Choroid plexus epithelial cell (primary cell): ENCODE measurements around the gene DLGAP1.

ENCODE experiments used
- DNase-seq: peaks from one replicate; pipeline ENCODE4 v3.0.0-alpha.2; 2010; ENCODE audit warnings: low read depth
- H3K4me3 ChIP-seq: 2 replicates; pipeline ENCODE4 v1.5.1; 2011; ENCODE audit warnings: low read depth, mild to moderate bottlenecking, control low read depth, low read length, moderate library complexity
- TF ChIP-seq, protein P1 (sequence below): conservative IDR thresholded peaks from 2 replicates; pipeline ENCODE4 v1.5.1; 2011; ENCODE audit warnings: low read depth, mild to moderate bottlenecking, control low read depth, inconsistent platforms, low read length, moderate library complexity

DLGAP1 gene

DNA sequence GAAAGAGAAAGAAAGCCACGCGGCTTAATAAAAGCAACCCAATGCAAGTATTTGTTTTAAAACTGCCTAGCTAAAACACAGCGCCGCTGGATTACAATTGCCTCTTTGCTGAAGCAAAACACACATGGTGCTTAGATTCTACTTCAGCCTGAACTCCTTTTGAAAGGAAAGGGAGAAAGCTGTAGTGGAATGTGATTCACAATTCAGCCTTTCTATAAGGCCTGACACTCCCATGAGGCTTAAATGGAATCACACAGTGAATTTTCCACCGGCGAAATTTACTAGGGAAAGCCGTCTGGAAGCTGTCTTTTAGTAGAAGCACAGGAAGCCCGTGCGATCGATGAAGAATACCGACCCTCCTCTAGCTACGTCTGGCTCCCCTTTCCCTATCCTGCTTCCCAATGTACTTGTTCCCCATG is 348.0 kb downstream of the DLGAP1 start:
- H3K4me3 ChIP-seq: no peak overlapping the region
- DNase-seq: no peak
- TF ChIP-seq, protein P1, sequence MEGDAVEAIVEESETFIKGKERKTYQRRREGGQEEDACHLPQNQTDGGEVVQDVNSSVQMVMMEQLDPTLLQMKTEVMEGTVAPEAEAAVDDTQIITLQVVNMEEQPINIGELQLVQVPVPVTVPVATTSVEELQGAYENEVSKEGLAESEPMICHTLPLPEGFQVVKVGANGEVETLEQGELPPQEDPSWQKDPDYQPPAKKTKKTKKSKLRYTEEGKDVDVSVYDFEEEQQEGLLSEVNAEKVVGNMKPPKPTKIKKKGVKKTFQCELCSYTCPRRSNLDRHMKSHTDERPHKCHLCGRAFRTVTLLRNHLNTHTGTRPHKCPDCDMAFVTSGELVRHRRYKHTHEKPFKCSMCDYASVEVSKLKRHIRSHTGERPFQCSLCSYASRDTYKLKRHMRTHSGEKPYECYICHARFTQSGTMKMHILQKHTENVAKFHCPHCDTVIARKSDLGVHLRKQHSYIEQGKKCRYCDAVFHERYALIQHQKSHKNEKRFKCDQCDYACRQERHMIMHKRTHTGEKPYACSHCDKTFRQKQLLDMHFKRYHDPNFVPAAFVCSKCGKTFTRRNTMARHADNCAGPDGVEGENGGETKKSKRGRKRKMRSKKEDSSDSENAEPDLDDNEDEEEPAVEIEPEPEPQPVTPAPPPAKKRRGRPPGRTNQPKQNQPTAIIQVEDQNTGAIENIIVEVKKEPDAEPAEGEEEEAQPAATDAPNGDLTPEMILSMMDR: no peak

DNA sequence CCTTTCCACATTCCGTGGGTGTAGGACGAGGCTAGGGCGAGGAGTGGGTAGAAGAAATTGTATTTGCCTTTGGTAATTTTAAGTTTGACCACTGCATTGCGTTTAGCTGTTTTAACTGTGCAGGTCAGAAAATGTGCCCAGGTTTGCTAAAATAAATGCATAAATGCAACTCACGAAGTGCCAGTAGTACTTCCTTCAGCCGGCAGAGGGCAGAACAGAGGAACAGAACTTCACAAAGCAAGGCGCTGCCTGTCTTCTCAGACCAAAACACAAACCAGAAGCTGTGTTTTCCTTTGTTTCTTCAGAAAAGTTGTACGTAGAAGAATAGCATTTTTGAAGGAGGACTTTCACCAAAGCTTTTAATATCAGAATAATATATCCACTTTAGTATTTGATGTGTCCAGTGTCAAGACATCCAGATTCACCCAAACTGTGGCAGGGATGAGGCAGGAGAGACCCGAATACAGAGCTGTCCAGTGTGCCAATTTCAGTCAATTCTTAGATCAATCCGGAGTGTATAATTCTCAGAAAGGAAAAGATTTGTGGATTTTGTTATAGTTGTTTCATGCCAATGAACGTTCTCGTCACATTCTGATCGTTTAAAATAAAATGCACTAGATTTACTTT is 348.6 kb downstream of the DLGAP1 start:
- DNase-seq: peak; percentile 65
- TF ChIP-seq, protein P1: peak; percentile 78
- H3K4me3 ChIP-seq: no peak overlapping the region

DNA sequence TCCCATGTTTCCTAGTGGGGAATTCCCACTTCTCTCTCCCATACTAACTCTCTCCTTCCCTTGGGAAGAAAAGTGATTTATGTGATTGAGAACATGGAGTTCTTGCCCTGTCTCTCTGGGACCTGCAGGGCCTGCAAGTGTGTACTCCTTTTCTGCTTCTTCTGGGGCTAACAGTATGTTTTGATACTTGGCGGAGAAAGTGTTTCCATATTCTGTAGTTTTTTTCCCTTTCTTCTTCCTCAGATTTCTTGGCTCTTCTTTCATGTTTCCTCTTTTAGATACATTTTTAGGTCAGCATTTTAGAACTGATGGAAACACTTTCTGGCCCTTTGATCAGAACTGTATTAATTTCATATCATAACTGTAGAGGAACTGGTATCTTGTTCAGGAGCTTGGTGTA is 352.2 kb downstream of the DLGAP1 start:
- TF ChIP-seq, protein P1: no peak
- H3K4me3 ChIP-seq: no peak overlapping the region
- DNase-seq: no peak

DNA sequence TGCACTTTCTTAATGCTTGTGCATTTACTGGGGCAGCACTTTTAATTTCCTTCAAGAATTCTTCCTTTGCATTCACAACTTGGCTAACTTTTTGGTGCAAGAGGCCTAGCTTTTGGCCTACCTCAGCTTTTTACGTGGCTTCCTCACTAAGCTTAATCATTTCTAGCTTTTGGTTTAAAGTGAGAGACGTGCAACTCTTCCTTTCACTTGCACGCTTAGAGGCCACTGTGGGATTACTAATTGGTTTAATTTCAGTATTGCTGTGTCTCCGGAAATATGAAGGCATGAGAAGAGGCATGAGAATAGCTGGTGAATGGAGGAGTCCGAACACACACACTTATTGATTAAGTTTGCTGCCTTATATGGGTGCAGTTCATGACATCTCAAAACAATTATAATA is 354.1 kb downstream of the DLGAP1 start:
- TF ChIP-seq, protein P1: no peak
- no peak overlapping the region for H3K4me3 ChIP-seq

DNA sequence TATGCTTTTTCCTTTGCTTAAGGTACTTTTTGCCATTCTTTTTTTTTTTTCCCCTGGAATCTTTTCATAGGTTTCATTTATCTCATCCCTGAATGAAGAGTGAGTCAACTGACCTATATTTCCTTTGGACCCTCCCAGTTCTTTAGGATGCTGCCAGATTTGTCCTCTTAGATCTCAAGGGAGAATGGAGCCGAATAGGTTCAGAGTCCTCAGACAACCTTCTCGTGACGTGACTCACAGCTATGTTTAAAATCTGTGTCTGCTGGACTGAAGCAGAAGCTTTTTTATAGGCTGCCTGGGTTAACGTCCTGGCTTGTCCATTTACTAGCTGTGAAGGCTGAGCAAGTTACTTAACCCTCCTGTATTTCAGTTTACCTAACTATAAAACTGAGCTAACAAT is 358.6 kb downstream of the DLGAP1 start:
- no peak overlapping the region for H3K4me3 ChIP-seq
- no peak for DNase-seq
- TF ChIP-seq, protein P1: no peak

More for the DNA sequence above, 354.1 kb downstream of the DLGAP1 start:
- no peak for DNase-seq

DNA sequence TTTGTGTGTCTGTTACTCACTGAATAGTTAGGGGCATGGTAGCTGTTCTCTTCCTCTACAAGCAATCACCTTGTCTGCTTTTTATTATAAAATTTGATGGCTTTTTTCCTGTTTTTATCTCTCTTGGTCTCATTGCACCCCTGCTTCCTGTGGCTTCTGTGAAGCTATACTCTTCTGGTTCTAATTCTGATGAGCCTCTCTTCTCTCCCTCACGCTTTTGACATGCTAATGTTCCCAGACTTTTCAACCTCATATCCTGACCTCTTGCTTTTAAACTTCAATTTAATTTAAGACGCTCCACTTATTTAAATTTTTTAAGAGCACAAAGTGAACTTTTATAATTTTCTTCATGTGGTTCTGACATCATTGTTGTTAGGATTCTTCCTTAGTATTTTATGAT is 361.4 kb downstream of the DLGAP1 start:
- DNase-seq: no peak
- TF ChIP-seq, protein P1: no peak
- no peak overlapping the region for H3K4me3 ChIP-seq

DNA sequence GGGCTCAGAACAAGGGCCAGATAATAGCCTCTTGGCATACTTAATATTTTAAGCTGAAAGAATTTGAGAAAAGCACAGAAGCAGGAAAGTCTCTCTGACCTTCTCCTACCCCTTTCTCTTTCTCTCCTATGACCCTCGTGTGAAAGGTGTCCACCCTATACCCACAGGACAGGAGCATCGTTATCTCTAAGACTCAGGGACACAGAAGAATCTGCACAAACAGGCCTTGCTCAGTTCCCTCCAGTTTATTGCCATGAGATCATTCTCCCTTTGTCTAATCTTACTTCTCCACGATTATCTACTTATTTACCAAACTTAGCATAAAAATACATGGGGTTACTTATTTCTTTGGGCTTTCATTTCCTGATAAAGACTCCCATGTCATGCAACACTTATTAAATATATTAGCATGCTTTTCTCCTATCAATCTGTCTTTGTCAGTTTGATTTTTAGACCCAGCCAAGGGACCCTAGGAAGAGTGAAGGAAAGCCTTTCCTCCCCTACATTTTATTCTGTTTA is 370.7 kb downstream of the DLGAP1 start:
- H3K4me3 ChIP-seq: no peak overlapping the region
- TF ChIP-seq, protein P1: no peak
- DNase-seq: no peak
